GM18519 (cell line): ENCODE data around the gene SDHB.

Experiments used
- ATAC-seq: cut with Tn5 transposase; IDR thresholded peaks from one replicate; pipeline ENCODE4 v1.9.1; 2021; ENCODE audit warnings: mild to moderate bottlenecking, moderate library complexity; ENCODE audit not compliant: unreplicated experiment, low FRiP score

Gene SDHB

GRCh38 chr1:17016317-17016661 lies 37.5 kb downstream of the SDHB start:
- no peak for ATAC-seq

- ATAC-seq, result no peak
These were observed 38.9 kb downstream of the SDHB start for GRCh38 chr1:17014671-17015567.

- no peak for ATAC-seq
These were observed 40.1 kb downstream of the SDHB start for GRCh38 chr1:17013491-17014320.

- ATAC-seq, result no peak
These were observed 40.9 kb downstream of the SDHB start for GRCh38 chr1:17012775-17013490.

- ATAC-seq, result peak; percentile 85
These were observed 42.2 kb downstream of the SDHB start, which contains the start of gene ATP13A2 for GRCh38 chr1:17011439-17012307. TSS of gene ATP13A2 (minus strand) at chr1:17011928. CDS start at chr1:17011738, 190 bp downstream.

- ATAC-seq, result no peak
These were observed 42.8 kb downstream of the SDHB start for GRCh38 chr1:17011092-17011438.

- no peak for ATAC-seq
These were observed 44.1 kb downstream of the SDHB start for GRCh38 chr1:17009706-17010105.

- no peak for ATAC-seq
These were observed 45.5 kb downstream of the SDHB start for GRCh38 chr1:17008208-17008855.

GRCh38 chr1:17007121-17007520 lies 46.7 kb downstream of the SDHB start:
- no peak for ATAC-seq

- ATAC-seq, result no peak
These were observed 48.5 kb downstream of the SDHB start for GRCh38 chr1:17005365-17005740.

- no peak for ATAC-seq
These were observed 49.1 kb downstream of the SDHB start for GRCh38 chr1:17004466-17005364.

- ATAC-seq, result no peak
These were observed 51.3 kb downstream of the SDHB start for GRCh38 chr1:17002524-17002902.

- no peak for ATAC-seq
These were observed 51.9 kb downstream of the SDHB start for GRCh38 chr1:17001760-17002523.

GRCh38 chr1:16999863-17000262 lies 54.0 kb downstream of the SDHB start:
- ATAC-seq, result no peak

GRCh38 chr1:16998589-16998988 lies 55.2 kb downstream of the SDHB start:
- ATAC-seq, result no peak

- ATAC-seq, result no peak
These were observed 57.0 kb downstream of the SDHB start for GRCh38 chr1:16996845-16997244.

- no peak for ATAC-seq
These were observed 60.3 kb downstream of the SDHB start for GRCh38 chr1:16993521-16994038.

- ATAC-seq, result no peak
These were observed 61.2 kb downstream of the SDHB start for GRCh38 chr1:16992675-16993074.
